ENCODE results near the gene IFNL4.
"Not testable (repeated sequence)": the region's sequence is repeated elsewhere in the genome, so short reads cannot be mapped to it uniquely, and the experiment has no call there.

The IFNL4 gene

DNA sequence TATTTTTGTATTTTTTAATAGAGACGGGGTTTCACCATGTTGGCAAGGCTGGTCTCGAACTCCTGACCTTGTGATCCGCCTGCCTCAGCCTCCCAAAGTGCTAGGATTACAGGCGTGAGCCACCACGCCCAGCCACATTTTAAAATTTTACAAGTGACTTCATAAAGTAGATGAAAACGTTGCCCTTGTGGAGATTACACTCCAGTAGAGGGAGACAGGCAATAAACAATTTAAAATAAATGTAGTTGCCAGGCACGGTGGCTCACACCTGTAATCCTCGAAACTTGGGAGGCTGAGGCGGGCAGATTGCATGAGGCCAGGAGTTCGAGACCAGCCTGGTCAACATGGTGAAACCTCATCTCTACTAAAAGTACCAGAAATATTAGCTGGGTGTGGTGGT lies 29.5 kb downstream of the IFNL4 start:
- not testable (repeated sequence) for DNase-seq (ENCODE audit: low read depth)

DNA sequence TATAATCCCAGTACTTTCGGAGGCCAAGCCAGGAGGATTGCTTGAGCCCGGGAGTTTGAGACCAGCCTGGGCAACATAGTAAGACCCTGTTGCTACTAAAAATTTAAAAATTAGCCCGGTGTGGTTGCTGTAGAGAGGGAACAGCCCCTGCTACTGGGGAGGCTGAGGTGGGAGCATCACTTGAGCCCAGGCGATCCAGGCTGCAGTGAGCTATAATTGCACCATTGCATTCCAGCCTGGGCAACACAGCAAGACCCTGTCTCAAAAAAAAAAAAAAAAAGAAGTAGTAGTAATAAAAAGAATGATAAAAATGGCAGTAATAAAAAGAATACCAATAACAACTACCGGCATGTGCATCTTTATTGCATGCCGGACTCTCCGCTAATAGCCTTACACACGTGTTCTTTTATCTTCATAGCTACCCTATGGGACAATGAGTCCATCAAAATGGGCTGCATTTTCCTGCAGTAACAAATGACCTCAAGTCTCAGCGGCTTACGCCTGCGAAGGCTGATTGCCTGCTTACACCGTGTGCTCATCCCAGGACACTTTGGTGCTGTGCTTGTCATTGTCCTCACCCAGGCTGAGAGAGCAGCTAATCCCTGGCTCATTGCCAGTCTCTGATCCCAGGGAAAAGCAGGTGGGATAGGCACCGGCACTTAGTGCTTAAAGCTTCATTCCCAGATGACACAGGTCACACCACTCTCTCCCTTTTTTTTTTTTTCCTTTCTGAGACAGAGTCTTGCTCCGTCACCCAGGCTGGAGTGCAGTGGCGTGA lies 30.2 kb downstream of the IFNL4 start:
- DNase-seq (ENCODE audit: low read depth) = no peak

DNA sequence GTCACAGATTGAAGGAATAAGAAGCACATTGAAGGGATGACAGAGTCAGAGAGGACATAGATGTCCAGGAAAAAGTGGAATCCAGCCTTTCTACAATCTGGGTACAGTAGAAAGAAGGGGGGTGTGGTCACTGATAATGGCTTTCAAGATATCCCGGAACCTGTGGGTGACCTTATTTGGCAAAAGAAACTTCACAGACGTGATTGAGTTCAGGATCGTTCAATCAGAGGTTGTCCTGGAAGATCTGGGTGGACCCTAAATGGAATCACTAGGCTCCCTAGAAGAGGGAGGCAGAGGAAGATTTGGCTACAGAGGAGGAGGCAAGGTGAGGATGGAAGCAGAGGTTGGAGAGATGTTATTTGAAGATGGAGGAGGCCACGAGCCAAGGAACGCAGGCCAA lies 31.6 kb downstream of the IFNL4 start:
- DNase-seq (ENCODE audit: low read depth) = no peak

DNA sequence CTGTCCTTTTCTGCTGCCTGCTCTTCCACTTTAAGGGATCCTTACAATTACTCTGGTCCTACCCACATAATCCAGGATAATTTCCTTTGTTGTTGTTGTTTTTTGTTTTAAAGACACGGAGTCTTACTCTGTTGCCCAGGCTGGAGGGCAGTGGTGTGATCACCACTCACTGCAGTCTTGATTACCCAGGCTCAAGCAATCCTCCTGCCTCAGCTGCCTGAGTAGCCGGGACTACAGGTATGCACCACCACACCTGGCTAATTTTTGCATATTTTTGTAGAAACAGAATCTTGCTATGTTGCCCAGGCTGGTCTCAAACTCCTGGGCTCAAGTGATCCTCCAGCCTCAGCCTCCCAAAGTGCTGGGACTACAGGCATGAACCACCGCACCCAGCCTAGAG lies 33.3 kb downstream of the IFNL4 start:
- DNase-seq (ENCODE audit: low read depth) = not testable (repeated sequence)

DNA sequence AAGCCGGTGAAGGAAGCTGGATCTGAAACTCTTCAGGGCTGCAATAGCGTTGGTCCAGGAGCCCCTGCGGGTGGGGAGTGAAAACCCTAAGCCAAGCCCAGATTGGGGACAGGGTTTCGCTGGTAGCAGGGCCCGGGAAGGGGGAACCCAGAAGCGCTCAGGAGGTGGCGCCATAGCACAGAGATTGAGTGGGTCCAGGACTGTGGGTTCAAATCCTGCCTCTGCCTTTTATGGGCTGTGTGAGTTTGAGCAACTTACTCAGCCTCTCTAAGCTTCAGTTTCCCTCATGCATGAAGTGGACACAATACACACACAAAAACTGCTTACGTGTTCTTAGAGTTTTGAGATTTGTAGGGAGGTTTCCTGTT lies 36.3 kb downstream of the IFNL4 start:
- peak; percentile 46 for DNase-seq (ENCODE audit: low read depth)

DNA sequence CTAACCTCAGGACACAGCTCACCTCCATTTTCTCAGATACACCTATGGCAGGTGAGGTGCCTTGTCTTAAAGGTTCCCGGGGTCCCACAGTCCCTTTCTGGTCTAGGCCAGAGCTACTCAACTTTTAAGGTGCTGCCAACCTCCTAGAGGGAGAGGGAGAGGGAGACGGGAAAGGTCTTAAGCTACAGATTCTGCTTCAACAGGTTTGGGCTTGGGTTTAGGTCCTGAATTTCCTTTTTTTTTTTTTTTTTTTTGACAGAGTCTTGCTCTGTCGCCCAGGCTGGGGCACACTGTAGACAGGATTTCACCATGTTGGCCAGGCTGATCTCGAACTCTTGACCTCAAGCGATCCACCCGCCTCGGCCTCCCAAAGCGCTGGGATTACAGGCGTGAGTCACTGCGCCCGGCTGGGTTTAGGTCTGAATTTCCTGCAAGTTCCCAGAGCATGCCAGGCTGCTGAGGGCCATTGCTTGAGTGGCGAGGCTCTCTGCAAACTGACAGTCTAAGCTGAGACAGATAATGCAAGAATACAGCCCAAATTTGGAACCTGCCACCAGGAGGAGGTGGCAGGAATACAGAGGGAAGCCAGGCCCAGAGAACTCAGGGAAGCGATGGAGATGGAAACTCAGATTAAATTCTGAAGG lies 36.8 kb downstream of the IFNL4 start:
- DNase-seq (ENCODE audit: low read depth) = no peak

DNA sequence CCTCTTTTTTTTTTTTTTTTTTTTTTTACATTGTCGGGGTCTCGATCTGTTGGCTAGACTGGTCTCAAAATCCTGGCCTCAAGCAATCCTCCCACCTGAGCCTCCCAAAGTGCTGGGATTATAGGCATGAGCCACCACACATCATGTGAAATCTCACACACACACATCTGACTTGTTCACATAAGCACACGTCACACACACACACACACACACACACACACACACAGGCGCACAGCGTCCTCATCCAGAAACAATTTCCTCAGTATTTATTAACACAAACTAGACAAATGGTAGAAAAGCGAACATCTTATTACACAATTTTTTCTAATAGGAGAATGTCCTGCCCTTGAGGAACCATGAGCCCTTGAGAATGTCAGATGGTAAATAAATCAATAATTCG lies 39.5 kb downstream of the IFNL4 start:
- DNase-seq (ENCODE audit: low read depth) = no peak

DNA sequence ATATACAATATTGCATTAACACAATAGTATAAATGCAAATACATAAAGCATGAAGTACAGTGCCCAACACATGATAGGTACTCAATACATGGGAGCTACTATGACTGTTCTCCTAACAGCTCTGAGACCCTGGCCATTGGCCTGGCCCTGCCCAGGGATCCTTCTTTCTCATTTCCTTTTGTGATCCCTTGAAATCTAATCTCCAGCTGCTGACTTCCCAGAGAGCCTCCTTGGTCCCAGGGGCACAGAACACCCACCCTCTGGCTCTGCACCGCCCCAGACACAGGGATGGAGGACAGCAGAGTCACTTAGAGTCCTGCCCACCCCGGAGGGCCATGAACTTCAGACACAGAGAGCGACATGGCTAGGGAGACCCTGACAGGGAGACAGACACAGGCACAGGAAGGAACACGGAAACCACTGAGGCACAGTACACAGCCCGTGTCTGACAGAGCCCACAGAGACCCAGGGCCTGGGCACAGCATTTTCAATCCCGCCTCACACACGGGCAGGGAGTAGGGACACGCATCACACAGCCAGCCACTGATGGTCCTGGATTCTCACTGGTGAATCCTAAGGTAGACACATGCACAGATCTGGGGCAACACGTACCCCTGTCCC lies 40.4 kb downstream of the IFNL4 start:
- no peak for DNase-seq (ENCODE audit: low read depth)

DNA sequence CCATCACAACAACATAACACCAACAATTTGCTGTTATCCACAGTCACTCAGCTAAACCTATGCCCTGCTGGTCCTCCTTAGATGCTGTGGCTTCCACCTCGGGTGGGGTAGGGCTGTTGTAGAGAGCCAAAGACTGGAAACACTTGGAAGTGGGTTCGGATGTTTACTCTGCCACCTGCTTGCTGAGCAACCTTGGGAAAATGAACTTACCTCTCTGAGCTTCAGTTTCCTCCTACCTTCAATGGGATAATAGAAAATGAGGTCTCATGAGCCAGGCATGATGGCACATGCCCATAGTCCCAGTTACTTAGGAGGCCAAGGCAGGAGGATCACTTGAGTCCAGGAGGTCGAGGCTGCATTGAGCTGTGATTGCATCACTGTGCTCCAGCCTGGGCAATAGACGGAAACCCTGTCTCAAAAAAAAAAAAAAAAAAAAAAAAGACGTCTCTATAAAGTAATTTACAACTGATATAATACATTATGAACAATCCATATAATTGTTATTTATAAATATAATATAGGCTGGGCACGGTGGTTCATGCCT lies 41.3 kb downstream of the IFNL4 start:
- DNase-seq (ENCODE audit: low read depth) = no peak

DNA sequence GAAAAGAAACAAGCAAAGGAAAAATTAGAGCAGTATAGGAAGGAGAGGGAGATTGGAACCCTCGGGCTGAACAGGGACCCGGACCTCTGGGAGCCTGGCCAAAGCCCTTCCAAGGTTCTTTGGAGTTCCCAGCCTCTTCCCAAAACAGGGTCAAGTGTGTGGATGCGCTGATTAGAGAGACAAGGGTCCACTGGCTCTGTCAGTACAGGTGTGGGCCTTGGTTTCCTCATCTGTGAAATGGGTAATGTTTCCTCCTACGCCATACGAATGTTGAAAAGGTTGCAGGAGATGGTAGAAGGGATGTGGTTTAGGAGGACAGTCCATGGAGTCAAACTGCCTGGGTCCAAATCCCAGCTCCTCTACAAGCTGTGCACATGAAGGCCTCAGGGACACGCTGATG lies 42.5 kb downstream of the IFNL4 start:
- DNase-seq (ENCODE audit: low read depth) = no peak

DNA sequence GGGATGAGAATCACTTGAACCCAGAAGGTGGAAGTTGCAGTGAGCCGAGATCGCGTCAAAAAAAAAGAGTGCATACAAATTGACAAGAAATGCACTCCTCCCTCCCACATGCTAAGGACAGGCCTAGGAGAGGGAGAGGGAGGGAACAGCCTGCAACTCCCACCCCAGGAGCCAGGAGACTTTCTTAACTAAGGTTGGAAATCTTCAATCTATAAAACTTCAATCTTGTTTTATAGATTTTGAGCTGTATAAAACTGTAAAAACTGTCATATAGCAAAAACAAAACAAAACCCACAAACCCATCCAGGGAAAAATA lies 43.2 kb downstream of the IFNL4 start:
- DNase-seq (ENCODE audit: low read depth) = no peak

DNA sequence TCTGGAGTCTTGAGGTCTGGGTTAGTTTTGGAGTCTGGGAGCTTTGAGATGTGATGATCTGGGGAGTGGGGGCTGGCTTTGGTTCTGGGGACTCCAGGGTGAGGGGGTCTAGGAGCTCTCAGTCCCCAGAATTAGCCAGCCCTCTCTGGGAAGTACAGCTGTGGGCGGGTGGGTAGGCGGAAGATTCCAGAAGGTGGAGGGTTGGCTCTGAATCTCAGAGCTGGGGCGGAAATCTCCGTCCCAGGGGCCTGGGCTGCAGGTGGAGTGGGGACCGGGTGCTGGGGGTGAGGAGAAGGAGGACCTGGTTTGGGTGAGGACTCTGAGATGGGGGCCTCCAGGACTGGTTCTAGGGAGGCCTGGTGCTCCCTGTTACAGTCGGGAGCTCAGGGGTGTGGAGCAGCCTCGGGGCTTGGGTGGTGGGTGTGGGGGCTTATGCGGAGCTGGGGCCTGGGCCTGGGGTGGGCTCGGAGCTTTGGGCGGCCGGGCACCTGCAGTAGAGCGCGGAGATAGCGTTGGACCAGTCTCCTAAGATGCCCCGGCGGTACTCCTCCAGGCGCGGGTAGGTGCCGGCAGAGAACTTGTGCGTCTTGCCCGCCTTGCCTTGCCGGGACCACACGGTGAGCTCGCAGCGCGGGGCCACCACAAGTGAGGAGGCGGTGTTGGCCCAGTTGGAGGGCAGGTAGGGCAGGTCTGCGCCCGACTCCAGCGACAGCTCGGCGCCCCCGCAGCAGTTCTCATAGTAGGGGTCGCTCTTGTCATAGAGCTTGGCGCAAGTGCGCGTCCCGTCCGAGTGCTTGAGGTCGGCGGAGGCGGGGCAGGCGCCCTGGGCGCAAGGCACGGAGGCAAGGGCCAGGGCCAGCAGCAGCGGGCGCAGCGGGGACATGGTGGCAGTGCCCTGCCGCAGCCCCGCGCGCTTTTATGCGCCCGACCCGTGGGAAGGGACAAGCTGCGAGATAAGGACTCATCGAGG lies 45.0 kb downstream of the IFNL4 start, which contains the start of gene SYCN:
SYCN (minus strand) TSS at position 892 of the 970 bp plus-strand sequence; CDS start at position 883, 9 bp downstream.
- no peak for DNase-seq (ENCODE audit: low read depth)

DNA sequence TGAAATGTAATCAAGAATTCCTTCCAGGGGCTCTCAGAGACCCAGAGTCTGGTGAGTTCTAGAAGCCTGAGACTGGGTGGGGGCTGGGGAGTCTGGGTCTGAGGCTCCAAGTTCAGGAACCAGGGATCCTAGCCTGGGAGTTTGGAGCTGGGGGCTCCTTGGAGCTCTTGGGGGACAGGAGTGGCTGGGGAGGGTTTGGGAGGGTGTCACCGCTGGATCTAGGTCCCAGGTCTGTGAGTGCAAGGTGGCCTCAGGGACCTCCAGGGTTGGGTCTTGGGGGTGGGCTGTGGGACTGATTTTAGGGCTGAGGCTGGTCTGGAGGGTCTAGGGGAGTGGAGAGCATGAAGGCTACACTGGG lies 45.7 kb downstream of the IFNL4 start:
- no peak for DNase-seq (ENCODE audit: low read depth)

DNA sequence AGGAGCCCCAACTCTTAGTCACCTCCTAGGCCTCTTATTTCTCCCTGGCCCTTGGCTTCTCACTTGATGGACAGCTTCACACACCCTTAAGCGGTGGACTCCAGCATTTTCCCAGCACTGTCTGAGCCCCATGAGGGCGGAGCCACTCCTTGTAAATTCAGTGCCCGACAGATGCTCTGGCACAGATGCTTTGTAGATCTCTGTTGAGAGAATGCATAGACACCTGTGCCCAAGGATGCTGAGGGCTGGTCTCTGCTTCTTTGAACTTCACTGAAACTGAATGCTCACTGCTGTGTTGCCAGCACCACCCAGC lies 47.9 kb downstream of the IFNL4 start:
- DNase-seq (ENCODE audit: low read depth) = no peak

DNA sequence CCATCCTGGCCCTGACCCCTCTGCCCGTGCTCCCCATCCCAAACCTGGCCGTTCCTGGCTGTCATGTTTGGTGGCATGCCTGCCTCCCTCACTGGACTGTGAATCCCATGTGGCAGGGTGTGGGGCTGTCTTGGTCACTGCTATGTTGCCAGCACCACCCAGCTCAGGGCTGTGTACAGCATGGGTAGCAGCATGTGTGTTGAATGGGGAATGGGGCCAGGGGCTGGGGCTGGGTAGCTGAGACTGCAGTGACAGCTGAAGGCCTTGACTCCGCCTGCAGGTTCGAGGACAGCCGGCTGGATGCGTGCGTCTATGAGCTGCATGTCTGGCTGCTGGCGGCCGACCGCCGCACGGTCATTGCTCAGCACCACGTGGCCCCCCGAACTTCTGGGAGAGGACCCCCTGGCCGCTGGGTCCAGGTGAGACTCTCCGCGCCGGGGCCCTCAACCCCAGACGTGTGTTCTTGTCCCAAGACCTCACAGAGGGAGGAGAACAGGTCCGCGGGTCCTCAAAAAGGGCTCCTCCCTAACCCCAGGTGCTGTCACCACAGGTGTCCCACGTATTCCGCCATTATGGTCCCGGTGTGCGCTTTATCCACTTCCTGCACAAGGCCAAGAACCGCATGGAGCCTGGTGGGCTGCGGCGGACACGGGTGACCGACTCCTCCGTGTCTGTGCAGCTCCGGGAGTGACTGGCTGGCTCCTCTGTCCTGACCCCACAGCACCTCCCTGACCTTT lies 48.4 kb downstream of the IFNL4 start:
- DNase-seq (ENCODE audit: low read depth) = no peak

DNA sequence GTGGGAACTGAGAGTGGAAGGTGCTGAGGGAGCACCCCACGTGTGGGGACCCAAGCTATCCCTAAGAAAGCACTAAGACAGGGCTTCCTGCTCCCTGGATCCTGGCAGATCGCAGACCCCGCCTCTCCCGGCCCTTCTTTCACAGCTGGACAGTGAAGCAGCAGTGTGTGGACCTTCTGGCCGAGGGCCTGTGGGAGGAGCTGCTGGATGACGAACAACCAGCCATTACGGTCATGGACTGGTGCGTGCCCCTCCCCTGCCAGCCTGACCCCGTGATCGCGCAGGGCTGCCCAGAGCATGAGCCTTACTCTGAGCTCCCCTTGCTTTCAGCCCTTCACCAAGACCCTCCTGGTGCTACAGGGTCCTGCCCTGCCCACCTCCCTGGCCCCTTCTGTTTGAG lies 49.6 kb downstream of the IFNL4 start:
- no peak for DNase-seq (ENCODE audit: low read depth)

DNA sequence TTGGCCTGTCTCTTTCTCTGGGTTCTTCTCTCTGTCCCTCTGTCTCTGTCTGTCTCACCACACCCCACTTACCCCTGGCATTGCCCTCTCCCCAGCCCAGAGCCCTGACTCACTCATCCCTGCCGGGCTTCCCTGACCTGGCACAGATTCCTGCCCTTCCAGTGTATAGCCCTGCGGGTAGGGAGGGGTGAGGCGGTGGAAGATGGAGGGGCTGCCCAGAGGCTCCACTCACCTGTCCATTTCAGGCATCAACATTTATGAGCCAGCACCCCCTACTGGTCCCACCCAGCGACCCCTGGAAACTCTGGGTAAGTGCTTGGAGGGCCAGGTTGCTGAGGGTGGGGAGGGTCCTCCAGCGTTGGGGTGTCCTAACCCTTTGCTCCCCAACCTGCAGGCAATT lies 50.8 kb downstream of the IFNL4 start:
- no peak for DNase-seq (ENCODE audit: low read depth)

DNA sequence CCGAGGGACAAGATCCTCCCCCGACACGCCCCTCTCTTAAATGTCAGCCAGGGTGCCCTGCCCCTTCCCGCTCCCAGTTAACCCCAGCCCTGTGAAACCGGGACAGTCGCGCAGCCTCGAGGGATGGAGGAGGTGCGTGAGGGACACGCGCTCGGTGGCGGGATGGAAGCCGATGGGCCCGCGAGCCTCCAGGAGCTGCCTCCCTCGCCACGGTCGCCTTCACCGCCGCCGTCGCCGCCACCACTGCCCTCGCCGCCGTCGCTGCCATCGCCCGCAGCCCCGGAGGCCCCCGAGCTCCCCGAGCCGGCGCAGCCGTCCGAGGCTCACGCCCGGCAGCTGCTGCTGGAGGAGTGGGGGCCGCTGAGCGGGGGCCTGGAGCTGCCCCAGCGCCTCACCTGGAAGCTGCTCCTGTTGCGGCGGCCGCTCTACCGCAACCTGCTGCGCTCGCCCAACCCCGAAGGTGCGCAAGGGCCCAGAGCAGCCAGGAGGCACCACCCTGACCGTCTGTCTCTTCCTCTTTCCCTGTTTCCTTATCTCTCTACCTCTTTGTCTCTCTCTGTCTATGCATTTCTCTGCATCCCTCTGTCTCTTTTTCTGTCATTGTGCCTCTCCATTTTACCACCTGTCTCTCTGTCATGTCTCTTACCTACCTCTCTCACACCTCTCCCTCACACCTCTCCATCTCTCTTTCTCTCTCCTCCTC lies 51.6 kb downstream of the IFNL4 start, which contains the start of gene NCCRP1:
NCCRP1 (plus strand) TSS at position 105 of the 703 bp plus-strand sequence; CDS start at position 124, 19 bp downstream.
- DNase-seq (ENCODE audit: low read depth) = no peak

DNA sequence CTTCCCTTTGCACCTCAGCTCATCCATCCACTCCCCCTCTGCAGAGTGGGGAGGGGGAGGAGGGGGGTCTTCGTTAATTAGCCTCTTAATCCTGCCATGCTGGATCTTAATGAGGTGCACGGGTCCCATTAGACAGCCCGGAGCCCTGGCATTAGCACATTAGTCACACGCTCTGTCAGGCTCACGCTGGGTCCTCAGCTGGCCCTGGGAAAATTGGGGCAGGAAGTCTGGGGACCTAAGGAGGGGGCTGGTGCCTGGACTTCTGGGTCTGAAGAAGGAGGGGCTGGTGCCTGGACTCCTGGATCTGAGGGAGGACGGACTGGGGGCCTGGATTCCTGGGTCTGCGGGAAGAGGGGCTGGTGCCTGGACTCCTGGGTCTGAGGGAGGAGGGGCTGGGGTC lies 52.3 kb downstream of the IFNL4 start:
- DNase-seq (ENCODE audit: low read depth) = no peak
